GM13976 (cell line): Measurements from ENCODE around the gene PPT1.

Experiments used
- DNase-seq: peaks from one replicate; pipeline ENCODE4 v3.0.0; 2012; ENCODE audit warnings: low spot score
- CTCF ChIP-seq: IDR thresholded peaks from 2 replicates; pipeline ENCODE4 v1.5.1; 2012; ENCODE audit warnings: borderline replicate concordance, mild to moderate bottlenecking; ENCODE audit not compliant: insufficient read depth; ENCODE audit errors: extremely low read depth, missing control alignments, control extremely low read depth
- in situ Hi-C: fragments of 300-500 bp; cut with MboI; formaldehyde crosslinking; loops from one replicate; pipeline ENCODE4 v1.12.0; 2022; ENCODE audit warnings: low sequenced_read_pairs, mixed read lengths, inconsistent platforms; ENCODE audit not compliant: unreplicated experiment

PPT1 gene

GRCh38 chr1:40047276-40047675 is 49.8 kb downstream of the PPT1 start:
- DNase-seq, result no peak
- in situ Hi-C loops, result no loop called here
- TF ChIP-seq CTCF, result no peak

DNA sequence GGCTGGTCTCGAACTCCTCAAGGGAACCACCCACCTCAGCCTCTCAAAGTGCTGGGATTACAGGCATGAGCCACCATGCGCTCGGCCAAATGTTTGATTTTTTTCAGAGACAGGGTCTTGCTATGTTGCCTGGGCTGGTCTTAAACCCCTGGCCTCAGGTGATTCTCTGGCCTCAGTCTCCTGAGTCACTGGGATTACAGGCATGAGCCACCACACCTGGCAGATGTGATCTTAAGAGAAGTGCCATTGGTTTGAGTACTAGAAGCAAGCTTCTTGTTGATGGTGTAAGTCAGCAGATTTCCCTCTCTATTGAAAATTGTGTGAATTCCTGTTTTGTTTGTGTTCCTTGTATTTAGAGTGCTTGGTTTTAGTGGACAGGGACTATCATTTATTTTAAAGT is 51.3 kb downstream of the PPT1 start:
- DNase-seq, result no peak
- no peak for TF ChIP-seq CTCF
- in situ Hi-C loops, result no loop called here

- in situ Hi-C loops, result no loop called here
- TF ChIP-seq CTCF, result no peak
Observed at GRCh38 chr1:40045182-40045581, 51.9 kb downstream of the PPT1 start.

GRCh38 chr1:40044110-40044509 is 52.9 kb downstream of the PPT1 start:
- no peak for DNase-seq
- in situ Hi-C loops, result no loop called here

More at GRCh38 chr1:40045182-40045581, 51.9 kb downstream of the PPT1 start:
- DNase-seq, result no peak

GRCh38 chr1:40042341-40042740 is 54.7 kb downstream of the PPT1 start:
- in situ Hi-C loops, result no loop called here
- DNase-seq, result no peak
- TF ChIP-seq CTCF, result no peak

More at GRCh38 chr1:40044110-40044509, 52.9 kb downstream of the PPT1 start:
- TF ChIP-seq CTCF, result no peak

GRCh38 chr1:40041466-40041838 is 55.6 kb downstream of the PPT1 start:
- no peak for DNase-seq
- in situ Hi-C loops, result no loop called here

More at GRCh38 chr1:40041466-40041838, 55.6 kb downstream of the PPT1 start:
- TF ChIP-seq CTCF, result no peak
